ENCODE results near the gene SLC28A3.

The SLC28A3 gene

GRCh38 chr9:84235511-84235910, 105.0 kb downstream of the SLC28A3 start:
- DNase-seq, result no peak

DNA sequence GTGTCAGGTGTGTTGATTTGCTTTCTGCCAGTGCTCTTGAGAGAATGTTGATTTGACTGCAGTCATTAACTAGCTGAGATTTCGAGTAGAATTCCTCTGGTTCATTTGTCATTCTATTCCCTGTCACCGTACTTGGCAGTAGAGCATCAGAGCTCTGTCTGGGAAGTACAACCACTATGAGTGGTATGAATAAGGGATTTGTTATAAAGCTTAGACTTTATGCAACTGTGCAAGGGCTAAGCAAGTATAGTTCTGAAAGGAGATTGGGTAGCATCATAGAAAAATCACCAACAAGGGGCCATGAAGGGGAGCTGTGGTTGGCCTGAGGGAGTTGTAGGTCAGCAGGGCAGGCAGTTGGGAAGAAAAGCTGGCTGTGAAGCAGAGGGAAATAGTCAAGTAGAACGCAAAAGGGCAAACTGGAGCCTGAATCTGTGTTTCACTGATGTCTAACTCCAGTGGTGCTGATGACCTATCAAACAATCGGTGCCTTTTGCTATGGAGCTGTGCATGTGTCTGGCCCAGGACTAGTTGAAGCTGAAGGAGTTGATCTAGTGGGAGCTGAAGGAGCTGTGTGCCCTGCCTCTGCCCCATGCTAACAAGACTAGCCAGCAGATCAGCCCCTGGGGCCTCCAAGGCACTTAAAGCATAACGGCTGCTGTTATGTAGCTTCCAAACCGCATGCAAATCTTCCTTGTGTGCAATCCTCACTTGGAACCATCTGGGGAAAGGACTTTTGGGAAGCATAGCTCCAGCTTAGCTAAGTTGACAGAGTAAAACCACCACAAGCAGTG, 110.0 kb downstream of the SLC28A3 start:
- DNase-seq, result no peak

GRCh38 chr9:84229191-84229590, 111.4 kb downstream of the SLC28A3 start:
- no peak for DNase-seq

- no peak for DNase-seq
Observed at GRCh38 chr9:84228130-84228720, 112.3 kb downstream of the SLC28A3 start.

GRCh38 chr9:84226126-84226525, 114.4 kb downstream of the SLC28A3 start:
- no peak for DNase-seq

All from T-helper 9 cell (primary cell).